Fibroblast of the aortic adventitia (primary cell): Measurements from ENCODE around the gene TRIP10. TPM values are rescaled to one million over a fixed set of nuclear protein-coding genes. Genes with fewer than 3 reads are reported as not detected.

Experiments
- DNase-seq: peaks from one replicate; pipeline ENCODE4 v3.0.0-alpha.2; 2010; ENCODE audit warnings: low read depth
- H3K4me3 ChIP-seq: 2 replicates; pipeline ENCODE4 v1.5.1; 2011; ENCODE audit warnings: low read depth, mild to moderate bottlenecking, control low read depth, low read length, moderate library complexity
- total RNA-seq: library from RNA; depleted of rRNA; stranded (reverse); fragments of >200 nt; gene quantifications from 2 replicates; pipeline ENCODE4 v1.2.3, GENCODE V29; 2012; ENCODE audit warnings: low replicate concordance
- TF ChIP-seq, protein P1 (sequence below): IDR thresholded peaks from 2 replicates; pipeline ENCODE4 v1.5.1; 2011; ENCODE audit warnings: mild to moderate bottlenecking, low read length, control low read depth, inconsistent platforms; ENCODE audit not compliant: insufficient read depth

Gene TRIP10
- total RNA-seq, 1 donor: 44.9 TPM

DNA sequence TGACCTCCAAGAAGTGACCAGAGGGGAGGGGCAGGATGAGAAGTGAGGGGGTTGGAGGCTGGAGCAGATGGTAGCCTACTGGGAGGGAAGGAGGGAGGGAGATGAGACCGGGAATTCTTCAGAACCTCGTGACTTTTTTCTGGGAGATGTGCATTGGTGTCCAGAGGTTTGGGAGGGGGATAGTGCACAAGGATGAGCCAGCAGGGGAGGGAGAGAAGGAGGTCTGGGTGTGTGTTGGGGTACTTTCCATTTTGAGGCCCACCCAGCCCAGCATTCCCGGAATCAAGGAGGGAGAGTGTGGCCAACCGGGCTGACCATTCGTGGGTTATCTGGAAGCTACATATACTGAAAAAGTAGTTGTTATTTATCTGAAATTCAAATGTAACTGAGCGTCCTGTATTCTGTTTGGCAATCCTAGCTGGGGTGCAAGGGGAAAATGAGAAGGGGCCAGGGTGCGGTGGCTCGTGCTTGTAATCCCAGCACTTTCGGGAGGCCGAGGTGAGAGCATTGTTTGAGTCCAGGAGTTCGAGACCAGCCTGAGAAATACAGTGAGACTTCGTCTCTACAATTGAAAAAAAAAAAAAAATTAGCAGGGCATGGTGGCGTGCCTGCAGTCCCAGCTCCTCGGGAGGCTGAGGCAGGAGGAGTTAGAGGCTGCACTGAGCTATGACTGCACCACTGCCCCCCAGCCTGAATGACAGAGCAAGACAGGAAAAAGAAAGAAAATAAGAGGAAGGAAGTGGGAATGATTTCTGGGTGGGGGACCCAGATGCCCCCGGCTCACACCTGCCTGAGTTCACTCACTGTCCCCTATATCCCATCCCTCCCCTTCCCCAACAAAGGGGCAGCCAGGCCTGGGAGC lies 14.6 kb upstream of the TRIP10 start:
- H3K4me3 ChIP-seq: no peak overlapping the region
- TF ChIP-seq, protein P1, sequence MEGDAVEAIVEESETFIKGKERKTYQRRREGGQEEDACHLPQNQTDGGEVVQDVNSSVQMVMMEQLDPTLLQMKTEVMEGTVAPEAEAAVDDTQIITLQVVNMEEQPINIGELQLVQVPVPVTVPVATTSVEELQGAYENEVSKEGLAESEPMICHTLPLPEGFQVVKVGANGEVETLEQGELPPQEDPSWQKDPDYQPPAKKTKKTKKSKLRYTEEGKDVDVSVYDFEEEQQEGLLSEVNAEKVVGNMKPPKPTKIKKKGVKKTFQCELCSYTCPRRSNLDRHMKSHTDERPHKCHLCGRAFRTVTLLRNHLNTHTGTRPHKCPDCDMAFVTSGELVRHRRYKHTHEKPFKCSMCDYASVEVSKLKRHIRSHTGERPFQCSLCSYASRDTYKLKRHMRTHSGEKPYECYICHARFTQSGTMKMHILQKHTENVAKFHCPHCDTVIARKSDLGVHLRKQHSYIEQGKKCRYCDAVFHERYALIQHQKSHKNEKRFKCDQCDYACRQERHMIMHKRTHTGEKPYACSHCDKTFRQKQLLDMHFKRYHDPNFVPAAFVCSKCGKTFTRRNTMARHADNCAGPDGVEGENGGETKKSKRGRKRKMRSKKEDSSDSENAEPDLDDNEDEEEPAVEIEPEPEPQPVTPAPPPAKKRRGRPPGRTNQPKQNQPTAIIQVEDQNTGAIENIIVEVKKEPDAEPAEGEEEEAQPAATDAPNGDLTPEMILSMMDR: no peak
- DNase-seq: no peak

DNA sequence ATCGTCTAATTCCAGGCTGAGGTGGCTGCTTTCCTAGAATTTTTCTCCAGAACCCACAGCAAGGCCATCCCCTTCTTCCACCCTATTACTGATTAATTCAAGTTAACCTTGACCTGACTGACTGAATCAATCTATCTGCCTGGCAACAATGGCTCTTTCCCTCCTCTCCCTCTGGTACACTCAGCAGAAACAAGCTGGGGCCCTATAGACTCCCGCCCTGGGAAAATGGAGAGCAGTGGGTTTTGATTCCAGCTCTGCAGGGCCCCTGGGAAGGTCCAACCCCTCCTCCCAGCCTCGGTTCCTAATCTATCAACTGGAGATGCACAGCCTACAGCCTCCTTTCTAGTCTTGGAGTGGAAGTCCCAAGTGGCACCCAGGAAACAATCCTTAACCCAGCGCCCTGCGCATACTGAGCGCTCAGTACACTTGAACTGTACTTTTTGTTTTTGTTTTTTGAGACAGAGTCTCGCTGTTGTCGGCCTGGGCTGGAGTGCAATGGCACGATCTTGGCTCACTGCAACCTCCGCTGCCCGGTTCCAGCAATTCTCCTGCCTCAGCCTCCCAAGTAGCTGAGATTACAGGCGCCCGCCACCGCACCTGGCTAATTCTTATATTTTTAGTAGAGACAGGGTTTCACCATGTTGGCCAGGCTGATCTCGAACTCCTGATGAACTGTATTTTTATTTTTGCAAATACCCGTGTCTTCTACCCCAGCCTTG lies 13.8 kb upstream of the TRIP10 start:
- no peak overlapping the region for H3K4me3 ChIP-seq
- TF ChIP-seq, protein P1: no peak
- DNase-seq: no peak

DNA sequence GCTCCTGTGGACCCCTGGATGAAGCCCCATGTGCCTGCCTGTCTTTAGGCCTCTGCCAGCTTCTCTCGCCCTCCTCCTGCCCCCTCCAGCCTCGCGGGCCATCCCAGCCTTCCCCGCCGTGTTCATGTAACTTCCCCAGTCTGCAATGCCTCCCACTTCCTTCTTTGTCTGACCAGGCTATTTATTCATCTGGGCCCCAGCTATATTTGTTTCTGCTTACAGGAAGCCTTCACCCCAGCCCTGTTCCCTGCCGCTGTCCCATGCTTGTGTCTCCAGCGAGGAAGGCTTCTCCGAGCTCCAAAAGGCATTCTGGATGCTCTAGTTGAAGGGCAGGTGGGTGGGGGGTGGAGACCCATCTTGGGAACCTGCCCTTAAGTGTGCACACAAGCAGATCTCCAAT lies 11.1 kb upstream of the TRIP10 start:
- H3K4me3 ChIP-seq: no peak overlapping the region
- no peak for DNase-seq
- TF ChIP-seq, protein P1: no peak

DNA sequence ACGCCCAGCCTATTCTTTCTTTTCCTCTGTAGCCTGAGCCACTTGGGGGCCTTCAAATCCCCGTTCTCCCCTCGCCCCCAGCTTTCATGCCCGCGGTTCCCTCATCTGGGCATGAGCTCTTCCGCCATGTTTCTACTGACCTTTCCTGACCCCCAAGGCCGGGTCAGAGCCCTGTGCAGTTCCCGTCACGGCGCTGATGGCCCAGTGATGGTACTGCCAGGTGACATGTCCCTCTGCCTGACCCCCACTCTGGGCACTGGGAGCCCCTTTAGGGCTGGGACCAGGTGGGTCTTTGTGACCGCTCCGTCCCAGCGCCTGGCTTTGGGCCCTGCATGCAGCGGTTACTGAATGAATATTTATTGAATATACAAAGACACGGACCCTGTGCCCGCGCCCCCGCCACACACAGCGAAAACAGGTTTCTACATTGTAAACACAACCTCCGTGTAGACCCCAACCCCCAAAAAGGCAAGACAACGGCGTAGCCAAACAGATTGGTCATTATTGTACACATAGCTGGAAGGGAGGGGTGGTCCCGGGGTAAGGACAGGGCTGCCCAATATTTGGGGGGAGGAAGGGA lies 9.8 kb upstream of the TRIP10 start:
- DNase-seq: no peak

DNA sequence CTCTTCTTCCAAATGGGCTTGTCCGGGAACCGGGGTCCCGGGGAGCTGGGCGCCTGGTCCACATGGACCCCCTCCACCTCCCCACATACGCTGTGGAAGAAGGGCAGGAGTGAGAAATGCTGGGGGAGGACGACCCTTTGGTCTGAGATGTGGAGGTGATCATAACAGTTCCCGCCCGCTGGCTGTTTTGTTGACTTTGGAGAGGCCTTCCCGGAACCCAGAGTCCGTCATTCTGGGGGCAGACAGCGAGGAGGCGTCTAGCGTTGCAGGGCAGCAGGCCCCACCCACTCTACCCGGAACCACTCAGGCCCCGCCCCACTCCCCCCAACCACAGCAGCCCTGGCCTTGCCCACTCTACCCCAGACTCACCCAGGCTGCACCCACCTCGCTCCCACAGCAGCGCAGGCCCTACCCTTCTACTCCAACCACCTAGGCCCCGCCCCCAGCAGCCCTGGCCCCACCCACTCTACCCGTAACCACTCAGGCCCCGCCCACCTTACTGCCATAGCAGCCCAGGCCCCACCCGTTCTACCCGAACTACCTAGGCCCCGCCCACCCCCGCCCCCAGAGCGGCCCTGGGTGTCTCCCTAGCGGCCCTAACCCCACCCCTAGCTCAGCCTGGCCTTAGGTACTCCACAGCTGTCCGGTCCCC lies 9.2 kb upstream of the TRIP10 start:
- no peak overlapping the region for H3K4me3 ChIP-seq
- no peak for DNase-seq
- TF ChIP-seq, protein P1: no peak

More for the DNA sequence above, 9.8 kb upstream of the TRIP10 start:
- TF ChIP-seq, protein P1: no peak
- H3K4me3 ChIP-seq: no peak overlapping the region

DNA sequence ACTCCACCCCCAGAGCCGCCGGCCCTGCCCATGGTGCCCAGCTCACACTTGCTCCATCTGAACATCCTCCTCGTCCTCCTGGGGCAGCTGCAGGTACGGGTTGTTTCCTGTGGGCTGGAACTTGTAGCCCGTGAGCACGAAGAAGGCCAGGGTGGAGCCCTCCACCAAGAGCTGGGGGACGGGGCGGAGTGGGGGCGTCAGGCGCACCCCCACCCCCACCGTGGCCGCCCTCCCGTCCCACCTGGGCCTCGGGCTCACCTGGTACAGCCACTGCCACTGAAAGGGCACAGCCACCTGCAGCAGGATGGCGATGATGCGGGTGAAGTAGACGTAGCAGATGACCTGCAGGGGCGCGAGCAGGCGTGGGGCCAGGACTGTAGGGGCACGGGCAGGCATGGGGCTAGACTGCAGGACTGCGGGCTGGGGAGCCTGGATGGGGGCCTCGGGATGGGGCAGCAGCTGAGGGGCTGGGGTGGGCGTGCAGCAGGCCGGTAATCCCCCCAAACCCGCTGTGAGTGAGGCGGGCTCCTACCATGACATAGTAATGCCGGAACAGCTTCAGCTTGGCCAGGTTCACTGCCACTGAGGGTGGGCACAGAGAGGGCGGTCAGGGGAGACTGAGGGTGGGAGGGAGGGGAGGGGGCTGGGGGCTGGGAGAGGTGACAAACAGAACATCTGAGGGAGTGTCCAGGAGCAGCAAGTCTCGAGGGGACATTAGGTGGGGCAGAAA lies 8.4 kb upstream of the TRIP10 start:
- no peak for DNase-seq
- H3K4me3 ChIP-seq: no peak overlapping the region
- TF ChIP-seq, protein P1: no peak
